ELF-1 (cell line): ENCODE measurements around the gene DMC1.
"Not testable (repeated sequence)": the region's sequence is repeated elsewhere in the genome, so short reads cannot be mapped to it uniquely, and the experiment has no call there.

Experiments used
- DNase-seq: peaks from one replicate; pipeline ENCODE4 v3.0.0-alpha.2; 2016; ENCODE audit warnings: low read depth, low spot score

DMC1 gene

DNA sequence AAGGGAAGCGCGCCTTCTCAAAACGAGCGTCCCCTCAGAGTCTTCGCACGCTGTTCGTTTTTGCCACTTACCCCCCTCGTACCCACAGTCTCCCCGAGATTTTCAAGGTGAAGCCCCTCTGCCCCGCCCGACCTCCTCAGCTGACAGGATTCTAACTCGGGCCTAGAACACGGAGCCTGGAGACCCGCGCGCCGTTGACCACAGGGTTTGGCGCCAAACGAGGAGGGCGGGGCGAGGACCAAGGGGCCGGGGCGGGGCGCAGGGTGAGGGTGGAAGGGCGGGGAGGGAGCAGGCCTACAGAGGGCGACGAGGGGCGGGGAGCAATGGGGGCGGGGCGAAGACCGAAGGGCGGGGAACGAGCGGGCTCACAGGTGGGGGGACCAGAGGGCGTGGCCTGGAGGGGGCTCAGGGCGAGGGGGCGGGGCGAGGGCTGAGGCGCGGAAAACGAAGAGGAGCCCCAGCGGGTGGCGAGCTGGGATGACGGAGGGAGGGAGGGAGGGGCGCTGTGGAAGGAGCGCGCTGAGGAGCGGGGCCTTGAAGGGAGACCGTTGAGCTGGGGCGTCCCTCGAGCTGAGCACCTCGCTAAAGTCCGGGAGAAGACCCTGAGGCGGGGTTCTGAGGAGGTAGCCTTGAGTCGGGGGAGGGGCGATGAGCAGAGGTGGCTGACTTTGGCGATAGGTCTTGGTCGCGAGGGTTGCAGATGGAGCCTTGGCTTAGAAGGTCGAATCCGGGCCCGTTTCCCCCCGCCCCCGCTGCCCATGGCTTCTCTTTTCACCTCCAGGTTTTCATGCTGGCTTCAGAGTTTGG lies at the start of gene DMC1:
TSS of gene DMC1 (minus strand) at position 212 of the 807 bp plus-strand sequence. CDS start 1,927 bp downstream, outside the sequence.
- peak; percentile 84 for DNase-seq

DNA sequence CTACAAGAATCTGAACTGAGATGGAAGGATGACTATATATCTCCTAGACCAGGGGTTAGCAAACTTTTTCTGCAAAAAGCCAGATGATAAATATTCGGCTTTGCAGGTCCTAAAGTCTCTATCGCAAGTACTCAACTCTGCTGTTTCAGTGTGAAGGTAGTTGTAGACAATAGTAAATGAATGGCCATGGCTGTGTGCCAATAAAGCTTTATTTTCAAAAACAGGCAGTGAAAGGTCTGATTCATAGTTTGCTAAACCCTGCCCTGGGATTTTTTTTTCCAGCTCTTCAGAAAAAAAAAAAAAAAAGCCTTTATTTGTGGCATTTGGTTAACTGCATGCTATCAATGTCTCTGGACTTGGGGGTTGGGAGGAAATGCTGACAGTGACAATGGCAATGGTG lies 48.7 kb upstream of the DMC1 start:
- DNase-seq, result no peak

DNA sequence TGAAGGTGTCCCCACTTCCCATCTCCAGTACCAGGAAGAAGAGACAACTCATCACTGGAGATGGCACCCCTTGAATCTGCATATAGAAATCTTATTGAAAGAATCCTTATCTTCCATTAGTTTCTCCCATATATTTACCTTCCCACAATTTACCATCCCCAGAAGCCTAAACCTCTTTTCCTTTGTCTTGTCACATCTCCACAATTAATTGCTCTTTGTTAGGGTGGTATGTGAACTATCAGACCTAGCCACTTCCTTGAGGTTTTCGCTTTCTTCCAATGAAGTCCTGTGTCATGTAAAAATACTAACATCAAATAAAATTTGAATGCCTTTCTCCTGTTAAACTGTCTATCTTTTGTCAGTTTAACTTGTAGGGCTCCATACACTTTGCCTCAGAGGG lies 48.3 kb upstream of the DMC1 start:
- no peak for DNase-seq

GRCh38 chr22:38615064-38615405 lies 45.1 kb upstream of the DMC1 start:
- DNase-seq, result not testable (repeated sequence)

- no peak for DNase-seq
These were observed 44.5 kb upstream of the DMC1 start for GRCh38 chr22:38614332-38615063.

DNA sequence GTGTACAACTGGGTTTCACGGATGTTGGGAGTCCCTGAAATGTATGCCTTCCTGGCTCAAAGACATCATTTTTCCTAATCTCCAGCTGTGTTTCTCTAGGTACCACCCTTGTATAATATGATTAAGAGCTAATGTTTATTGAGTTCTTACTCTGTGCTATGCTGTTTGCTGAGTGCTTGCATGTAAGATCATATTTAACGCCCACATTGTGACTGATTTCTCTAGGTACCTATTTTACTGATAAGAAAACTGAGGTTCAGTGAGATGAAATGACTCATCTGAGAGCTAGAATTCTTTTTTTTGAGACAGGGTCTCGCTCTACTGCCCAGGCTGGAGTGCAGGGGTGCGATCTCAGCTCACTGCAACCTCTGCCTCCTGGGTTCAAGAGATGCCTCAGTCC lies 43.6 kb upstream of the DMC1 start:
- DNase-seq, result no peak

DNA sequence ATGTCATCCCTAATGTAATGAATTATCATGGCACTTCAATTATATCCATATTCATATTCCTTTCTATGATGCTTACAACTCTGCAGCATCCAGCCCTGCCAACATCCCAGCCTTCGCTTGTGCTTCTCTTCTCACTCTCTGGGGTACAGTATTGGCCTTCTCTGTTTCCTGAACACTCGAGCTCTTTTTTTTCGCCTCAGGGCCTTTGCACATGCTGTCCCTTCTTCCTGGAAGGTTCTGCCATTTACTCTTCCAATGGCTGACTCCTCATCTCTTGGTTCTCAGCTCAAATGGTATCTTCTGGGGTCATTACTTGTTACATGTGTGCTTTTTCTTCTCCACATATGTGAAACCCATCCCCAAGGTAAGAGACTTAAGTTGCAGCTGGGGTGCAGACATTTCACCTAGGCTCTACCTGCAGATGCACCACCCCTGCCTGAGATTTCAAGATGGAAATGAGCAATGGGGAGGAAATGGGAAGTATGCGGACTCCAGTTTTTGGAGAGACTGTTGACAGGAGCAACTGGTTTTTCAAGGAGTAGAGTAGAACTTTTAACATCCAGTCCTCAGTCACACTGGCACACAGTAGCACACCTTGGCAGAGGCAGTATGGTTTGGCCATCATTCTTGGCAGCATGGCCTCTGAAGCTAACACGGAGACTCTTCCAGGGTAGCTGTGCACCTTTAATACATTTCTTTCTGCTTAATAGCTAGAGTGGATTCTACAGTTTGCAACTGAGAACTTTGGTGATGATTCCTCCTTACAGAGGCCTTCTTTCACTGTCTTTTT lies 42.4 kb upstream of the DMC1 start:
- no peak for DNase-seq

DNA sequence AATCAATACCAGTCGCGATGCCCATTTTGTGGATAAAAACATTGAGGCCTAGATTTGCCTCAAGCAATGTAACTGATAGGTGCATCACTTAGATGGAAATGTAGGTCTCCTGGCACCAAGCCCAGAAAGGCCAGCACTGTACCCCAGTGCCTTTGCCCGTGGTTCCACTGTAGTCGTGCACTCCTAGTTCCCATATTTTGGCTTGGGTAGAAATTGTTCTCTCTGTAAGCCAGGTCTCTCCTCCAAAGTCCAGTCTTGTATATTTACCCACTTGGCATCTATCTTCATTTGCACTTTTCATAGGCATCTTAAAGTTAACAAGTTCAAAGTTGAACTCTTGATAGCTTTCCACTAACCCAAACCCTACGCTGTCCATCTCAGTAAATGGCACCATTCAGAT lies 41.6 kb upstream of the DMC1 start:
- DNase-seq, result no peak

DNA sequence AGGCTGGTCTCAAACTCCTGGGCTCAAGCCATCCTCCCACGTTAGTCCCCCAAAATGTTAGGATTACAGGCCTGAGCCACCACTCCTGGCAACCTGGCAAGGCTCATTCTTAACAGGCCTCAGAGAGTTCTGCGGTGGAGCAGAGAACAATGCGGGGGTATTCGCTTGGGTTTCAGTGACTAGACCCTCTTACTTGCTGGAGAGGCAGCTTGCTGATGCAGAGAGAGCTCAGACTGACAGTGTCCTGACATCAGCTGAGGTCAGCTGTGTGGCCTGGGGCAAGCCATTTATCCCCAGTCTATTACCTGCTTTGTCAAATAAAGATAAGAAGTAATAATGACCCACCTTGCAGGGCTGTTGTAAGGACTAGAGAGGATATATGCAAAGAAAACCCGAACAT lies 40.3 kb upstream of the DMC1 start:
- DNase-seq, result peak; percentile 41

- no peak for DNase-seq
These were observed 39.2 kb upstream of the DMC1 start for GRCh38 chr22:38608992-38609750.

- no peak for DNase-seq
These were observed 37.7 kb upstream of the DMC1 start for GRCh38 chr22:38607680-38608079.

DNA sequence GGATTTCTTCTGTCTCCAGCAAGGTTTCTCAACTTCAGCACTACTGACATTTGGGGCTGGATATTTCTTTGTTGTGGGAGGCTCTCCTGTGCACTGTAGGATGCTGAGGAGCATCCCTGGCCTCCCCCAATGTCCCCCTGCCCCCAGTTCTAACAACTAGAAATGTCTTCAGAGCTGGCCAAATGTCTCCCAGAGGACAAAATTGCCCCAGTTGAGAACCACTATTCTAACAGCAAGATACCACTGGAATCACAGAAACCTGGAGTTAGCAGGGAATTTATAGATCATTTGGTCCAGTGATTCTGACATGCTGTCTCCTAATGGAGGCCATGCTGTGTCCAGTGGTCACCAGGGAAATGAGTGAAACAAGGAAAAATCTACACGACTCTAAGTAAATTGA lies 32.2 kb upstream of the DMC1 start:
- no peak for DNase-seq

DNA sequence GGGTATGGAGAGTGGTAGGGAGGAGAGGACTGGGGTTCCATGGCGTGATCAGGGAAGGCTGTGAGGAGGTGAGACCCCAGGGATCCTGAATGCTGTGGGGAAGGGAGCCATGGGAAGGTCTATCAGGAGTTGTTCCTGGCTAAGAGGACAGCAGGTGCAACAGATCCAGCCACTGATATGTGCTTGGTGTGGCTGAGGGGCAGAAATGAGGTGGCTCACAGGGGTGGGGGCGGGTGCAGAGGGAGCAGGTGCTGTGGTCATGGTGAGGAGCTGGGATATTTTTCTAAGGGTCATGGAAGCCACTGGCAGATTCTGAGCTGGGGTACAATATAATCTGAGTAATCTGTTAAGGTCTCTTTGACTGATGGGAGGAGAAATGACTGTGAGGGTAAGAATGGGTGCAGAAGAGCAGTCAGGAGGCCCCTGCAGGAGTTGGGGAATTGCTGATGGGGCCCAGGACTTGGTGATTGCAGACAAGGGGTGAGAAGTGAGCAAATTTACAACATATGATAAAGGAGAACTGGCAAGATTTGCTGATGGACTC lies 31.3 kb upstream of the DMC1 start:
- no peak for DNase-seq

DNA sequence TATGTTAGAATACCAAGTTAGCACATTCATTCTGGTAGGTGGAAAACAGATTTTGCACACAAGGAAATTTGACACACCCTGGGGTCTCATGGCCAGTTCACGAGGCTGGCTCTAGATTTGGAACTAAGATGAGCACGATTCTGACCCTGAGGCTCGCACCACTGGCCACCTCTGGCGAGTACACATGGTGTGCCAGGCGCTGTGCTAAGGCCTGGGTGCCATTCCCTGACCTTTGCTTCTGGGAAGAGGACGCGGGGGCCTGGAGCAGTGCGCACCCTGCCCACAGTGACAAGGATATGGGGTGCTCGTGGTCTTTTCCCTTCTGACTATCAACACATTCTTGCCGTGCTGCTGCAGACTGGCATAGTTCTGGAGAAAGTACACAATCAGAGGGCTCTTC lies 29.5 kb upstream of the DMC1 start:
- no peak for DNase-seq

- not testable (repeated sequence) for DNase-seq
These were observed 12.9 kb upstream of the DMC1 start for GRCh38 chr22:38582923-38583322.

DNA sequence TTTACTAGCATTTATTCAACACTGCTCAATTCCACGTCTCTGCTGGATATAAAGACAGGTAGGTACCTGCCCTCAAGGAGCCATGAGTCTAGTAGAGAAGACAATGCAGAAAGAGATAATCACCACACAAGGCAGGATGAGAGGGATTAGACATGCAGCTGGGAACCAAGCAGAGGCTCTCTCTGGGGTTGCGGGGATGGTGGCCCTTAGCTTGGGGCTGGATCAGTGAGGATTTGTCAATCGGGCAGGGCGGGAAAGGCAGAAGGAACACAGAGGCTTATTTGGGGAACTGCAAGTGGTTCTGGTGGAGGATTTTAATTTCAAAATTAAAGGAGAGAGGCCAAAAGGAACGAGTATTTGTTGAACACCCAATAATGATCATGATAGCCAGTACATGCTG lies 8.5 kb upstream of the DMC1 start:
- DNase-seq, result no peak

DNA sequence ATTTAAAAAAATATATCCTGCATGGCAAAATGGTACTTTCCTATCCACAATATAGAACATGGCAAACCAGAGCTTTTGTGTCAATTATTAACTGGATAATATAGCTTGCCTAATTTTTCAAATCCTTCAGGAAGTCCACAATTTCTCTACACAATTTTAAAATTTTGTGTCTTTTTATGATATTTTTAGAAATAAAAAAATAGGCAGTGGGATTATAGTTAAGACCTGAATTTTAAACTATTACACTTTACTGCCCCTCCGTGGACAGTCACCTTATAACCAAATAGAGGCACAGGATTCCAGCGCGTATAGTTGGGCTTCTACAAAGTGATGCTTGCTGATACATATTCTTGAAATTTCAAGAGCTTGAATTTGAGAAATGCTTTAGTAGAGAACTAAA lies 2.1 kb upstream of the DMC1 start:
- no peak for DNase-seq

- no peak for DNase-seq
These were observed 889 bp upstream of the DMC1 start for GRCh38 chr22:38570779-38571364.

GRCh38 chr22:38569181-38569971 lies 607 bp downstream of the DMC1 start:
- peak; percentile 51 for DNase-seq
